ENCODE measurements around the gene EHMT1.
"Not testable (repeated sequence)": the region's sequence is repeated elsewhere in the genome, so short reads cannot be mapped to it uniquely, and the experiment has no call there.

EHMT1 gene

GRCh38 chr9:137804908-137805630 is 186.3 kb downstream of the EHMT1 start:
- Histone ChIP-seq H3K4me3 (ENCODE audit: low read depth in 1 of 2, low read length in 2 of 2) (no peak overlapping the region), H3K27ac (ENCODE audit: low read depth, low read length) (no peak overlapping the region), H3K9me3 (ENCODE audit: control insufficient read depth in 1 of 2, low read length in 2 of 2) (no peaks in the 10 kb centered on the region), H3K36me3 (ENCODE audit: control insufficient read depth in 1 of 2, insufficient read depth in 2 of 2, low read length in 2 of 2) (peaks cover 19 to 62% of the 10 kb centered on the region in 2 donors), H3K9ac (ENCODE audit: low read depth in 1 of 2, low read length in 2 of 2) (no peak overlapping the region), H3K4me1 (ENCODE audit: control insufficient read depth in 1 of 2, insufficient read depth in 2 of 2, low read length in 2 of 2) (no peaks in the 10 kb centered on the region), H3K27me3 (ENCODE audit: control insufficient read depth in 1 of 2, insufficient read depth in 2 of 2, low read length in 2 of 2) (no peaks in the 10 kb centered on the region)

GRCh38 chr9:137807721-137808703 is 189.2 kb downstream of the EHMT1 start:
- H3K27ac ChIP-seq (ENCODE audit: low read depth, low read length) = no peak overlapping the region

DNA sequence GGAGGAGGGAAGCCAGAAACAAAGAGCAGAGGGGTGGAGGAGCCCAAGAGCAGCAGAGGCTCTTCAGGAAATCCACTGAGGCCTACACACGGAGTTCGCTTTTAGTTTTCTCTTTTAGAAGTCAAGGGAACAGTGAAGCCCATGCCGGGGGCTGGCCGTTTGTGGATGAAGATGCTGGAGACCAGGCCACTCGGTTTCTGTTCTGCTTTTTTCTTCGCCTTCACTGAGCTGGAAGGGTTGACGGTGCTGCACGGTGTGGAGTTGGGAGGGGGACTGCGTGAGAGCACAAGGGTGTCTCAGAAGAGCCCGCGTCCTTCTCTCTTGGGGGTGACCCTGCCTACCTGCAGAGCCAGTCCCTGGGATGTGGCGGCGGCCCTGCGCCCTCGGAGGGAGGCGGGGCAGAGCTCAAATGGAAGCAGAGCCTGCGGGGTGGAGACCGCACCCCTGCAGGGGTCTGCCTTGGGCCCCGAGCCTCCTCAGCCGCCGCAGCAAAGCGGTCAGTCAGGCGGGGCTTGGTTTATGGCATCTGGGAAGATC is 190.3 kb downstream of the EHMT1 start:
- Histone ChIP-seq H3K9me3 (ENCODE audit: control insufficient read depth in 1 of 2, low read length in 2 of 2) (no peaks in the 10 kb centered on the region), H3K9ac (ENCODE audit: low read depth in 1 of 2, low read length in 2 of 2) (no peak overlapping the region), H3K4me1 (ENCODE audit: control insufficient read depth in 1 of 2, insufficient read depth in 2 of 2, low read length in 2 of 2) (no peaks in the 10 kb centered on the region), H3K4me3 (ENCODE audit: low read depth in 1 of 2, low read length in 2 of 2) (no peak overlapping the region), H3K27me3 (ENCODE audit: control insufficient read depth in 1 of 2, insufficient read depth in 2 of 2, low read length in 2 of 2) (no peaks in the 10 kb centered on the region), H3K36me3 (ENCODE audit: control insufficient read depth in 1 of 2, insufficient read depth in 2 of 2, low read length in 2 of 2) (peaks cover 21 to 56% of the 10 kb centered on the region in 2 donors), H3K27ac (ENCODE audit: low read depth, low read length) (no peak overlapping the region)

More at GRCh38 chr9:137807721-137808703, 189.2 kb downstream of the EHMT1 start:
- H3K27me3 ChIP-seq (ENCODE audit: control insufficient read depth in 1 of 2, insufficient read depth in 2 of 2, low read length in 2 of 2) = no peaks in the 10 kb centered on the region
- peaks cover 16 to 56% of the 10 kb centered on the region in 2 donors for H3K36me3 ChIP-seq (ENCODE audit: control insufficient read depth in 1 of 2, insufficient read depth in 2 of 2, low read length in 2 of 2)
- H3K9ac ChIP-seq (ENCODE audit: low read depth in 1 of 2, low read length in 2 of 2) = no peak overlapping the region
- no peaks in the 10 kb centered on the region for H3K9me3 ChIP-seq (ENCODE audit: control insufficient read depth in 1 of 2, low read length in 2 of 2)
- H3K4me1 ChIP-seq (ENCODE audit: control insufficient read depth in 1 of 2, insufficient read depth in 2 of 2, low read length in 2 of 2) = no peaks in the 10 kb centered on the region
- no peak overlapping the region for H3K4me3 ChIP-seq (ENCODE audit: low read depth in 1 of 2, low read length in 2 of 2)

DNA sequence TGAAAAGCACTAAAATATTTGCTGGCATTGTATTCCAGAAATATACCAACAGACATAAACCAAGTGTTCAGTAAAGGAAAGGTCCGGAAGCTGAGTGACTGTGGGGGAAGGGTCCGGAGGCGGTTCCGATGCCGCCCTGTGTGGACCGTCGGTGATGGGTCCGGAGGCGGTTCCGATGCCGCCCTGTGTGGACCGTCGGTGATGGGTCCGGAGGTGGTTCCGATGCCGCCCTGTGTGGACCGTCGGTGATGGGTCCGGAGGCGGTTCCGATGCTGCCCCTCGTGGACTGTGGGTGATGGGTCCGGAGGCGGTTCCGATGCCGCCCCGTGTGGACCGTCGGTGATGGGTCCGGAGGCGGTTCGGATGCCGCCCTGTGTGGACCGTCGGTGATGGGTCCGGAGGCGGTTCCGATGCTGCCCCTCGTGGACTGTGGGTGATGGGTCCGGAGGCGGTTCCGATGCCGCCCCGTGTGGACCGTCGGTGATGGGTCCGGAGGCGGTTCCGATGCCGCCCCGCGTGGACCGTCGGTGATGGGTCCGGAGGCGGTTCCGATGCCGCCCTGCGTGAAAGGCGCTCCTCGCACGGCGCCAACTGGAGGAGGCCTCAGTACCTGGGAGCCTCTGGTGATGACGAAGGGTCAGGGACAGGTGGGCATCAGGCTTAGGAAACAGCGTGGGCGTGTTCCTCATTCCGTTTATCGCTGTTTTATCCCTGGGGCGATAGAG is 191.1 kb downstream of the EHMT1 start:
- H3K9ac ChIP-seq (ENCODE audit: low read depth in 1 of 2, low read length in 2 of 2) = not testable (repeated sequence)
- peaks cover 26 to 60% of the 10 kb centered on the region in 2 donors for H3K36me3 ChIP-seq (ENCODE audit: control insufficient read depth in 1 of 2, insufficient read depth in 2 of 2, low read length in 2 of 2)

GRCh38 chr9:137811283-137811870 is 192.6 kb downstream of the EHMT1 start:
- no peak overlapping the region for H3K4me3 ChIP-seq (ENCODE audit: low read depth in 1 of 2, low read length in 2 of 2)
- H3K27ac ChIP-seq (ENCODE audit: low read depth, low read length) = no peak overlapping the region
- no peaks in the 10 kb centered on the region for H3K27me3 ChIP-seq (ENCODE audit: control insufficient read depth in 1 of 2, insufficient read depth in 2 of 2, low read length in 2 of 2)
- no peaks in the 10 kb centered on the region for H3K4me1 ChIP-seq (ENCODE audit: control insufficient read depth in 1 of 2, insufficient read depth in 2 of 2, low read length in 2 of 2)
- H3K36me3 ChIP-seq (ENCODE audit: control insufficient read depth in 1 of 2, insufficient read depth in 2 of 2, low read length in 2 of 2) = peaks cover 38 to 69% of the 10 kb centered on the region in 2 donors
- no peaks in the 10 kb centered on the region for H3K9me3 ChIP-seq (ENCODE audit: control insufficient read depth in 1 of 2, low read length in 2 of 2)
- H3K9ac ChIP-seq (ENCODE audit: low read depth in 1 of 2, low read length in 2 of 2) = no peak overlapping the region

More for the DNA sequence above, 191.1 kb downstream of the EHMT1 start:
- H3K4me1 ChIP-seq (ENCODE audit: control insufficient read depth in 1 of 2, insufficient read depth in 2 of 2, low read length in 2 of 2); H3K9me3 ChIP-seq (ENCODE audit: control insufficient read depth in 1 of 2, low read length in 2 of 2); H3K27ac ChIP-seq (ENCODE audit: low read depth, low read length); H3K4me3 ChIP-seq (ENCODE audit: low read depth in 1 of 2, low read length in 2 of 2); H3K27me3 ChIP-seq (ENCODE audit: control insufficient read depth in 1 of 2, insufficient read depth in 2 of 2, low read length in 2 of 2): not testable (repeated sequence)

DNA sequence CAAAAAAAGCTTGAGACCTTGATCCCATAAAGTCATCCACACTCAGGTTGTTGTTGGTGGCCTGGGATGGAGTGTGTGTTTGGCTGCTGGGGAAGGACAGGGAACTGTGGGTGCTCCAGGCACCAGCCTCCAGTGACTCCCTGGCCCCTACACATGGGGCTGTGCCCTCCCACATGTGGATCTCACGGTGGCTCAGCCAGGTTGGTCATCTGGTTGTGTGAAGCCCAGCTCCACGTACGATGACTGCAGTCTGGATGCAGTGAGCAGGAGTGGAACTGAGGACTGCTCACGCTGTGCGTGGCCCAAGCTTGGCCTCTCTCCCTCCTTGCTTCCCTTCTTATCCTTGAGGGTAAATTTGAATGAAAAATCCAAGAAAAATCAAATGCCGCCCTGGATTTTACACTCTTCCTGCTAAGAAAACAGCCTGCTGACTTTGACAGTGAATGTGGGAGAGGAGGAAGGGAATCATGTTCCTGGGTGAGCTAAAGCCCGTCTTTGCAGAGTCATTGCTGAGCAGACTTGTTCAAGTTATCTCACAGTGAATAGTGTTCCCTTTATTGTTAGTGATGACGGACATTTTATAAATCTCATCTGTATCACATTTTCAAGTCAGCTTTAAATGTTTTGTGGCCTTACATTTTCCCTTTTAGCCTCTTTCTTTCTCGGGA is 193.7 kb downstream of the EHMT1 start:
- Histone ChIP-seq H3K4me1 (ENCODE audit: control insufficient read depth in 1 of 2, insufficient read depth in 2 of 2, low read length in 2 of 2) (no peaks in the 10 kb centered on the region), H3K36me3 (ENCODE audit: control insufficient read depth in 1 of 2, insufficient read depth in 2 of 2, low read length in 2 of 2) (peaks cover 46 to 80% of the 10 kb centered on the region in 2 donors), H3K27me3 (ENCODE audit: control insufficient read depth in 1 of 2, insufficient read depth in 2 of 2, low read length in 2 of 2) (no peaks in the 10 kb centered on the region), H3K9ac (ENCODE audit: low read depth in 1 of 2, low read length in 2 of 2) (no peak overlapping the region), H3K27ac (ENCODE audit: low read depth, low read length) (no peak overlapping the region), H3K9me3 (ENCODE audit: control insufficient read depth in 1 of 2, low read length in 2 of 2) (no peaks in the 10 kb centered on the region), H3K4me3 (ENCODE audit: low read depth in 1 of 2, low read length in 2 of 2) (no peak overlapping the region)

- no peaks in the 10 kb centered on the region for H3K4me1 ChIP-seq (ENCODE audit: control insufficient read depth in 1 of 2, insufficient read depth in 2 of 2, low read length in 2 of 2)
- peaks cover 48 to 84% of the 10 kb centered on the region in 2 donors for H3K36me3 ChIP-seq (ENCODE audit: control insufficient read depth in 1 of 2, insufficient read depth in 2 of 2, low read length in 2 of 2)
- H3K27ac ChIP-seq (ENCODE audit: low read depth, low read length) = no peak overlapping the region
- H3K4me3 ChIP-seq (ENCODE audit: low read depth in 1 of 2, low read length in 2 of 2) = no peak overlapping the region
- H3K27me3 ChIP-seq (ENCODE audit: control insufficient read depth in 1 of 2, insufficient read depth in 2 of 2, low read length in 2 of 2) = no peaks in the 10 kb centered on the region
- no peak overlapping the region for H3K9ac ChIP-seq (ENCODE audit: low read depth in 1 of 2, low read length in 2 of 2)
- no peaks in the 10 kb centered on the region for H3K9me3 ChIP-seq (ENCODE audit: control insufficient read depth in 1 of 2, low read length in 2 of 2)
These were observed 194.4 kb downstream of the EHMT1 start for GRCh38 chr9:137813167-137813566.

DNA sequence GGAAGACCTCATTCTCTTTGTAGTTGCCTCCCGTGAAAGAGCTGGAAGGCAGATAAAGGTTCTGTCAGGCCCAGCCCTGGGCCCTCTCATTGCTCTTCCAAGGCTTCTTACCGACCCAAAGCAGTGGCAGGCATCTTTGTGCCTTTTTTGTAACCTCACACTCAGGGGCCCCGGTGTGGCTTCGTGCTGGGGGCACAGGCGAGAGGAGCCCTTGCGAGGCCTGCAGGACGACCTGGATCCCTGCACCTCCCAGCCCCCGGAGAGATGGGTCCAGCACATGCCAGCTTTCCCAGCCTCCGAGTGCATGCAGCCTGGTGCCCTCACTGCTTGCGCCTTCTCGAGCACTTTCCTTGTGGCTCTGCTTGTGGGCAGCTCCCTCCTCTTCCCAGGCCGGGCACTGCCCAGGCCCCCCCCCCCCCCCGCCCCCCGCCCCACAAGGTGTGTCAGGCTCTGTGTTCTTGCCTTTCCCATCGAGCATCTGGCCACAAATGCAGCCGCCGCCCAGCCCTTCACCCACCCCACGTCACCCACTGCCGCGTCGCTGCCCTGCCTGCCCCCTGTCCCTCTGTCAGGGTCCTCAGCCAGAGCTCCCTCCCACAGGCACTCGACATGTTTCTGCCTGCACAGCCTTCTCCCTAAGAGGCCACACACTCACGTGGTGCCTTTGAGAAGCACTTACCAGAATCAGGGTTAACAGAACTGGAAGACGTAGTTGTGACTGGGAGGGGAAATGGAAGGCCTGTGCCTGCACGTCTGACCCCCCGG is 195.0 kb downstream of the EHMT1 start:
- Histone ChIP-seq H3K36me3 (ENCODE audit: control insufficient read depth in 1 of 2, insufficient read depth in 2 of 2, low read length in 2 of 2) (peaks cover 49 to 83% of the 10 kb centered on the region in 2 donors), H3K4me3 (ENCODE audit: low read depth in 1 of 2, low read length in 2 of 2) (no peak overlapping the region), H3K27me3 (ENCODE audit: control insufficient read depth in 1 of 2, insufficient read depth in 2 of 2, low read length in 2 of 2) (no peaks in the 10 kb centered on the region), H3K27ac (ENCODE audit: low read depth, low read length) (no peak overlapping the region), H3K9me3 (ENCODE audit: control insufficient read depth in 1 of 2, low read length in 2 of 2) (no peaks in the 10 kb centered on the region), H3K4me1 (ENCODE audit: control insufficient read depth in 1 of 2, insufficient read depth in 2 of 2, low read length in 2 of 2) (no peaks in the 10 kb centered on the region), H3K9ac (ENCODE audit: low read depth in 1 of 2, low read length in 2 of 2) (no peak overlapping the region)

All from duodenal mucosa (tissue), 2 donors.